Esophagus (tissue), 2 donors: Measurements from ENCODE around the gene SLC37A1. TPM values are rescaled to one million over a fixed set of nuclear protein-coding genes. Genes with fewer than 3 reads are reported as not detected.

Experiments used
- H3K27ac ChIP-seq, 2 donors: one replicate each; pipeline ENCODE4 v1.5.1; 2013; ENCODE audit warnings: low read depth in 2 of 2, mild to moderate bottlenecking in 2 of 2, inconsistent platforms in 1 of 2, low read length in 1 of 2, moderate library complexity in 1 of 2
- H3K27me3 ChIP-seq, 2 donors: one replicate each; pipeline ENCODE4 v1.6.1; 2013; ENCODE audit warnings: low read length in 2 of 2, control low read depth in 1 of 2, mild to moderate bottlenecking in 1 of 2; ENCODE audit not compliant: insufficient read depth in 2 of 2, control insufficient read depth in 1 of 2
- H3K36me3 ChIP-seq, 2 donors: one replicate each; pipeline ENCODE4 v1.6.1; 2013; ENCODE audit warnings: low read length in 1 of 2; ENCODE audit not compliant: control insufficient read depth in 2 of 2, insufficient read depth in 2 of 2
- H3K4me1 ChIP-seq, 2 donors: one replicate each; pipeline ENCODE4 v1.6.1; 2013; ENCODE audit warnings: low read length in 1 of 2; ENCODE audit not compliant: control insufficient read depth in 2 of 2, insufficient read depth in 2 of 2
- H3K4me3 ChIP-seq, 2 donors: one replicate each; pipeline ENCODE4 v1.5.1; 2013; ENCODE audit warnings: low read length in 2 of 2, mild to moderate bottlenecking in 2 of 2, low read depth in 1 of 2, moderate library complexity in 1 of 2
- H3K9me3 ChIP-seq, 2 donors: one replicate each; pipeline ENCODE4 v1.6.1; 2013; ENCODE audit warnings: mild to moderate bottlenecking in 2 of 2, low read depth in 1 of 2, low read length in 1 of 2, moderate library complexity in 1 of 2; ENCODE audit not compliant: control insufficient read depth in 2 of 2, insufficient read depth in 1 of 2
- WGBS, 2 donors: extraction: QIAGEN DNeasy Blood & Tissue Kit; methylation state at CpG; one replicate each; pipeline ENCODE4 v1.1.7; 2013; 5-methylcytosine and 5-hydroxymethylcytosine counted together
- polyA plus RNA-seq, 2 donors: library from polyadenylated mRNA; stranded (reverse); fragments of 200-250 nt; gene quantifications; one replicate each; pipeline ENCODE4 v1.2.3, GENCODE V29; 2013
- donor health status: healthy with polysubstance abuse.
- donor health status: Bipolar disorder and iron deficiency.

SLC37A1 gene
- polyA plus RNA-seq, 2 donors = 12.4 to 14.1 TPM

GRCh38 chr21:42580076-42580792, 66.6 kb downstream of the SLC37A1 start:
- H3K27me3 ChIP-seq = no peaks in the 10 kb centered on the region
- H3K9me3 ChIP-seq = peaks cover 0 to 2% of the 10 kb centered on the region in 2 donors
- H3K4me3 ChIP-seq = no peak overlapping the region
- H3K27ac ChIP-seq = no peak overlapping the region
- 86 to 90% methylated on average over 16 of the region's 16 CpGs for WGBS, 2 donors
- H3K4me1 ChIP-seq = no peaks in the 10 kb centered on the region
- peaks cover 0 to 2% of the 10 kb centered on the region in 2 donors for H3K36me3 ChIP-seq

- Histone ChIP-seq H3K27me3 (no peaks in the 10 kb centered on the region), H3K4me3 (no peak overlapping the region), H3K27ac (no peak overlapping the region), H3K4me1 (no peaks in the 10 kb centered on the region), H3K36me3 (no peaks in the 10 kb centered on the region), H3K9me3 (peaks cover 0 to 2% of the 10 kb centered on the region in 2 donors)
- WGBS, 2 donors = 74 to 88% methylated on average over 16 of the region's 16 CpGs
Observed at GRCh38 chr21:42580793-42581321, 67.2 kb downstream of the SLC37A1 start.

GRCh38 chr21:42581336-42581992, 67.8 kb downstream of the SLC37A1 start:
- H3K9me3 ChIP-seq = no peaks in the 10 kb centered on the region
- no peaks in the 10 kb centered on the region for H3K4me1 ChIP-seq
- 75 to 82% methylated on average over 13 of the region's 13 CpGs for WGBS, 2 donors
- no peak overlapping the region for H3K4me3 ChIP-seq
- no peak overlapping the region for H3K27ac ChIP-seq
- no peaks in the 10 kb centered on the region for H3K27me3 ChIP-seq
- no peaks in the 10 kb centered on the region for H3K36me3 ChIP-seq

GRCh38 chr21:42581993-42582786, 68.5 kb downstream of the SLC37A1 start:
- 83 to 86% methylated on average over 17 of the region's 17 CpGs for WGBS, 2 donors

GRCh38 chr21:42582787-42583476, 69.3 kb downstream of the SLC37A1 start:
- H3K27me3 ChIP-seq = no peaks in the 10 kb centered on the region
- no peaks in the 10 kb centered on the region for H3K9me3 ChIP-seq
- no peak overlapping the region for H3K27ac ChIP-seq
- no peak overlapping the region for H3K4me3 ChIP-seq
- no peaks in the 10 kb centered on the region for H3K36me3 ChIP-seq
- 67 to 76% methylated on average over 22 of the region's 22 CpGs for WGBS, 2 donors
- no peaks in the 10 kb centered on the region for H3K4me1 ChIP-seq

More at GRCh38 chr21:42581993-42582786, 68.5 kb downstream of the SLC37A1 start:
- Histone ChIP-seq H3K4me1 (no peaks in the 10 kb centered on the region), H3K27me3 (no peaks in the 10 kb centered on the region), H3K4me3 (no peak overlapping the region), H3K9me3 (no peaks in the 10 kb centered on the region), H3K36me3 (no peaks in the 10 kb centered on the region), H3K27ac (no peak overlapping the region)

GRCh38 chr21:42583477-42584295, 70.0 kb downstream of the SLC37A1 start:
- Histone ChIP-seq H3K36me3 (no peaks in the 10 kb centered on the region), H3K4me3 (no peak overlapping the region), H3K27me3 (no peaks in the 10 kb centered on the region), H3K27ac (no peak overlapping the region), H3K4me1 (no peaks in the 10 kb centered on the region), H3K9me3 (no peaks in the 10 kb centered on the region)
- 76 to 77% methylated on average over 20 of the region's 20 CpGs for whole genome bisulfite sequencing, 2 donors

- Histone ChIP-seq H3K4me3 (no peak overlapping the region), H3K27ac (no peak overlapping the region), H3K9me3 (no peaks in the 10 kb centered on the region), H3K4me1 (no peaks in the 10 kb centered on the region), H3K27me3 (no peaks in the 10 kb centered on the region), H3K36me3 (no peaks in the 10 kb centered on the region)
- 79 to 88% methylated on average over 11 of the region's 11 CpGs for WGBS, 2 donors
Observed at GRCh38 chr21:42584296-42584641, 70.6 kb downstream of the SLC37A1 start.

GRCh38 chr21:42585881-42586280, 72.2 kb downstream of the SLC37A1 start:
- H3K4me1 ChIP-seq = no peaks in the 10 kb centered on the region
- H3K27ac ChIP-seq = no peak overlapping the region
- WGBS, 2 donors = 70 to 78% methylated on average over 10 of the region's 10 CpGs
- H3K27me3 ChIP-seq = no peaks in the 10 kb centered on the region
- no peak overlapping the region for H3K4me3 ChIP-seq
- H3K9me3 ChIP-seq = no peaks in the 10 kb centered on the region
- no peaks in the 10 kb centered on the region for H3K36me3 ChIP-seq
